ENCODE data around the gene PATJ. TPM values are rescaled to one million over a fixed set of nuclear protein-coding genes. Genes with fewer than 3 reads are reported as not detected.

The PATJ gene
- polyA plus RNA-seq, 1 donor (not counting 4 experiments of a cell fraction or from before 2014, with no cell fraction given), result 28.1 TPM

- dilution Hi-C loops (cut with MboI; ENCODE audit: extremely low pct_ligation_motif_present, low sequenced_read_pairs), result no loop called here
- no peak overlapping the region for H2AFZ ChIP-seq (ENCODE audit: control insufficient read depth, low read length)
- TF ChIP-seq EZH2 (IDR thresholded peaks at IDR 0.05; ENCODE audit: low read length) (no peak), CTCF (optimal IDR thresholded peaks at IDR 0.05 in 1 of 3, IDR thresholded peaks at IDR 0.05 in 1 of 3, conservative IDR thresholded peaks at IDR 0.05 in 1 of 3; ENCODE audit: extremely low read depth in 1 of 3, insufficient read depth in 2 of 3, low read length in 3 of 3) (no peak)
- no peaks in the 10 kb centered on the region for H3K9me3 ChIP-seq (ENCODE audit: control insufficient read depth, low read depth, low read length)
- H4K20me1 ChIP-seq (ENCODE audit: control insufficient read depth, extremely low read depth, insufficient read depth, low read length), result no peaks in the 10 kb centered on the region
- peaks cover 5 to 10% of the 10 kb centered on the region in 2 experiments for H3K36me3 ChIP-seq (ENCODE audit: control insufficient read depth in 2 of 2, extremely low read depth in 1 of 2, insufficient read depth in 2 of 2, low read length in 2 of 2)
- no peak overlapping the region for H3K4me3 ChIP-seq (ENCODE audit: control insufficient read depth in 2 of 3, extremely low read depth in 1 of 3, insufficient read depth in 2 of 3, low read depth in 1 of 3, low read length in 3 of 3)
- H3K9me1 ChIP-seq (ENCODE audit: control insufficient read depth, extremely low read depth, insufficient read depth, low read length), result no peaks in the 10 kb centered on the region
- H3K4me1 ChIP-seq (ENCODE audit: control insufficient read depth, extremely low read depth, insufficient read depth, low read length), result peaks cover 5% of the 10 kb centered on the region
- no peak overlapping the region for H3K27ac ChIP-seq (ENCODE audit: control insufficient read depth, insufficient read depth, low read length)
- H3K79me2 ChIP-seq (ENCODE audit: control insufficient read depth, insufficient read depth, low read length), result no peaks in the 10 kb centered on the region
- FAIRE-seq (no peak), DNase-seq (ENCODE audit: low read depth, low spot score) (no peak)
- H3K4me2 ChIP-seq (ENCODE audit: control insufficient read depth, extremely low read depth, insufficient read depth, low read depth, low read length), result no peak overlapping the region
- H3K27me3 ChIP-seq (ENCODE audit: control insufficient read depth, extremely low read depth, insufficient read depth, low read length), result no peaks in the 10 kb centered on the region
- H3K9ac ChIP-seq (ENCODE audit: control insufficient read depth, extremely low read depth, insufficient read depth, low read length), result no peak overlapping the region
Measured at GRCh38 chr1:62050165-62050564, 307.9 kb downstream of the PATJ start.

- Histone ChIP-seq H3K36me3 (ENCODE audit: control insufficient read depth in 2 of 2, extremely low read depth in 1 of 2, insufficient read depth in 2 of 2, low read length in 2 of 2) (peaks cover 5 to 14% of the 10 kb centered on the region in 2 experiments), H3K4me1 (ENCODE audit: control insufficient read depth, extremely low read depth, insufficient read depth, low read length) (no peaks in the 10 kb centered on the region), H3K79me2 (ENCODE audit: control insufficient read depth, insufficient read depth, low read length) (no peaks in the 10 kb centered on the region), H3K9me3 (ENCODE audit: control insufficient read depth, low read depth, low read length) (no peaks in the 10 kb centered on the region), H3K9me1 (ENCODE audit: control insufficient read depth, extremely low read depth, insufficient read depth, low read length) (no peaks in the 10 kb centered on the region), H3K4me2 (ENCODE audit: control insufficient read depth, extremely low read depth, insufficient read depth, low read depth, low read length) (no peak overlapping the region), H3K4me3 (ENCODE audit: control insufficient read depth in 2 of 3, extremely low read depth in 1 of 3, insufficient read depth in 2 of 3, low read depth in 1 of 3, low read length in 3 of 3) (no peak overlapping the region), H3K27ac (ENCODE audit: control insufficient read depth, insufficient read depth, low read length) (no peak overlapping the region), H4K20me1 (ENCODE audit: control insufficient read depth, extremely low read depth, insufficient read depth, low read length) (no peaks in the 10 kb centered on the region), H2AFZ (ENCODE audit: control insufficient read depth, low read length) (no peak overlapping the region), H3K27me3 (ENCODE audit: control insufficient read depth, extremely low read depth, insufficient read depth, low read length) (no peaks in the 10 kb centered on the region), H3K9ac (ENCODE audit: control insufficient read depth, extremely low read depth, insufficient read depth, low read length) (no peak overlapping the region)
- no peak for DNase-seq (ENCODE audit: low read depth, low spot score)
- no peak for FAIRE-seq
- TF ChIP-seq EZH2 (IDR thresholded peaks at IDR 0.05; ENCODE audit: low read length), result no peak
- dilution Hi-C loops (cut with MboI; ENCODE audit: extremely low pct_ligation_motif_present, low sequenced_read_pairs), result no loop called here
Measured at GRCh38 chr1:62052946-62053345, 310.7 kb downstream of the PATJ start.

- Histone ChIP-seq H3K27ac (ENCODE audit: control insufficient read depth, insufficient read depth, low read length) (no peak overlapping the region), H3K27me3 (ENCODE audit: control insufficient read depth, extremely low read depth, insufficient read depth, low read length) (no peaks in the 10 kb centered on the region), H4K20me1 (ENCODE audit: control insufficient read depth, extremely low read depth, insufficient read depth, low read length) (no peaks in the 10 kb centered on the region), H3K36me3 (ENCODE audit: control insufficient read depth in 2 of 2, extremely low read depth in 1 of 2, insufficient read depth in 2 of 2, low read length in 2 of 2) (peaks cover 5 to 15% of the 10 kb centered on the region in 2 experiments), H3K9me3 (ENCODE audit: control insufficient read depth, low read depth, low read length) (no peaks in the 10 kb centered on the region), H3K4me1 (ENCODE audit: control insufficient read depth, extremely low read depth, insufficient read depth, low read length) (no peaks in the 10 kb centered on the region), H3K79me2 (ENCODE audit: control insufficient read depth, insufficient read depth, low read length) (no peaks in the 10 kb centered on the region), H3K9me1 (ENCODE audit: control insufficient read depth, extremely low read depth, insufficient read depth, low read length) (no peaks in the 10 kb centered on the region), H2AFZ (ENCODE audit: control insufficient read depth, low read length) (no peak overlapping the region), H3K4me3 (ENCODE audit: control insufficient read depth in 2 of 3, extremely low read depth in 1 of 3, insufficient read depth in 2 of 3, low read depth in 1 of 3, low read length in 3 of 3) (no peak overlapping the region), H3K4me2 (ENCODE audit: control insufficient read depth, extremely low read depth, insufficient read depth, low read depth, low read length) (no peak overlapping the region), H3K9ac (ENCODE audit: control insufficient read depth, extremely low read depth, insufficient read depth, low read length) (no peak overlapping the region)
- TF ChIP-seq EZH2 (IDR thresholded peaks at IDR 0.05; ENCODE audit: low read length) (no peak), CTCF (optimal IDR thresholded peaks at IDR 0.05 in 1 of 3, IDR thresholded peaks at IDR 0.05 in 1 of 3, conservative IDR thresholded peaks at IDR 0.05 in 1 of 3; ENCODE audit: extremely low read depth in 1 of 3, insufficient read depth in 2 of 3, low read length in 3 of 3) (no peak)
- no peak for FAIRE-seq
- DNase-seq (ENCODE audit: low read depth, low spot score), result no peak
- dilution Hi-C loops (cut with MboI; ENCODE audit: extremely low pct_ligation_motif_present, low sequenced_read_pairs), result no loop called here
Measured at GRCh38 chr1:62054188-62054587, 311.9 kb downstream of the PATJ start.

Data from keratinocyte (primary cell).